HG02970 (cell line): ENCODE data around the gene BAIAP3.
"Not testable (repeated sequence)": the region's sequence is repeated elsewhere in the genome, so short reads cannot be mapped to it uniquely, and the experiment has no call there.

Experiments
- ATAC-seq: cut with Tn5 transposase; IDR thresholded peaks from one replicate; pipeline ENCODE4 v1.9.1; 2021; ENCODE audit warnings: mild to moderate bottlenecking, moderate library complexity, moderate number of reproducible peaks; ENCODE audit not compliant: unreplicated experiment, low FRiP score

The BAIAP3 gene

GRCh38 chr16:1333149-1333812 is at the start of gene BAIAP3:
Gene BAIAP3, plus strand, starts transcription at chr16:1333645. Its CDS starts 4,905 bp downstream, at chr16:1338550.
- ATAC-seq: no peak

- ATAC-seq: no peak
These were observed 49.3 kb upstream of the BAIAP3 start for GRCh38 chr16:1283996-1284616.

GRCh38 chr16:1285669-1286512 is 47.6 kb upstream of the BAIAP3 start:
- ATAC-seq: no peak

- no peak for ATAC-seq
These were observed 46.8 kb upstream of the BAIAP3 start for GRCh38 chr16:1286513-1287094.

- no peak for ATAC-seq
These were observed 45.3 kb upstream of the BAIAP3 start for GRCh38 chr16:1287982-1288670.

GRCh38 chr16:1288813-1289476 is 44.5 kb upstream of the BAIAP3 start:
- no peak for ATAC-seq

GRCh38 chr16:1289477-1289866 is 44.0 kb upstream of the BAIAP3 start:
- no peak for ATAC-seq

GRCh38 chr16:1290063-1290501 is 43.4 kb upstream of the BAIAP3 start:
- ATAC-seq: no peak

GRCh38 chr16:1290860-1291575 is 42.4 kb upstream of the BAIAP3 start:
- no peak for ATAC-seq

- no peak for ATAC-seq
These were observed 41.9 kb upstream of the BAIAP3 start for GRCh38 chr16:1291576-1291974.

GRCh38 chr16:1292208-1292607 is 41.2 kb upstream of the BAIAP3 start:
- not testable (repeated sequence) for ATAC-seq

GRCh38 chr16:1292808-1293207 is 40.6 kb upstream of the BAIAP3 start:
- ATAC-seq: not testable (repeated sequence)

GRCh38 chr16:1293921-1294656 is 39.4 kb upstream of the BAIAP3 start:
- no peak for ATAC-seq

GRCh38 chr16:1295465-1295864 is 38.0 kb upstream of the BAIAP3 start:
- ATAC-seq: no peak

GRCh38 chr16:1296688-1297017 is 36.8 kb upstream of the BAIAP3 start:
- not testable (repeated sequence) for ATAC-seq

- no peak for ATAC-seq
These were observed 36.3 kb upstream of the BAIAP3 start for GRCh38 chr16:1297018-1297696.

- ATAC-seq: no peak
These were observed 35.0 kb upstream of the BAIAP3 start for GRCh38 chr16:1298406-1298805.
